Endodermal cell (in vitro differentiated cells): ENCODE data around the gene PDGFC. TPM values are rescaled to one million over a fixed set of nuclear protein-coding genes. Genes with fewer than 3 reads are reported as not detected.

Experiments
- DNase-seq: peaks from one replicate; pipeline ENCODE4 v3.0.0-alpha.2; 2017
- H3K27ac ChIP-seq: 2 replicates; pipeline ENCODE4 v1.5.1; 2013; ENCODE audit warnings: mild to moderate bottlenecking, low read depth, low read length, moderate library complexity
- H3K27me3 ChIP-seq: 2 replicates; pipeline ENCODE4 v1.6.1; 2013; ENCODE audit warnings: mild to moderate bottlenecking, low read length, moderate library complexity; ENCODE audit not compliant: insufficient read depth, control insufficient read depth, poor library complexity, severe bottlenecking
- H3K36me3 ChIP-seq: 2 replicates; pipeline ENCODE4 v1.7.0; 2013; ENCODE audit warnings: mild to moderate bottlenecking, low read length, moderate library complexity; ENCODE audit not compliant: control insufficient read depth, insufficient read depth
- H3K4me1 ChIP-seq: one replicate; pipeline ENCODE4 v1.7.0; 2013; ENCODE audit warnings: low read length; ENCODE audit not compliant: control insufficient read depth, insufficient read depth
- H3K4me3 ChIP-seq: 2 replicates; pipeline ENCODE4 v1.5.1; 2013; ENCODE audit warnings: mild to moderate bottlenecking, low read length, moderate library complexity
- H3K9ac ChIP-seq: 2 replicates; pipeline ENCODE4 v1.6.1; 2013; ENCODE audit warnings: mild to moderate bottlenecking, low read length, moderate library complexity; ENCODE audit not compliant: poor library complexity, severe bottlenecking; ENCODE audit errors: extremely low read depth
- H3K9me3 ChIP-seq: 2 replicates; pipeline ENCODE4 v1.6.1; 2013; ENCODE audit warnings: mild to moderate bottlenecking, low read length, moderate library complexity; ENCODE audit not compliant: control insufficient read depth
- H3K27ac Mint-ChIP-seq: 2 replicates; pipeline ENCODE4 v1.8.0; 2020; ENCODE audit warnings: mixed read lengths
- H3K27me3 Mint-ChIP-seq: 2 replicates; pipeline ENCODE4 v1.8.0; 2021; ENCODE audit warnings: mild to moderate bottlenecking, mixed read lengths; ENCODE audit not compliant: insufficient read depth
- H3K36me3 Mint-ChIP-seq: 2 replicates; pipeline ENCODE4 v1.8.0; 2020; ENCODE audit warnings: low read depth, mixed read lengths
- H3K4me1 Mint-ChIP-seq: 2 replicates; pipeline ENCODE4 v1.8.0; 2020; ENCODE audit warnings: mixed read lengths
- H3K4me3 Mint-ChIP-seq: 2 replicates; pipeline ENCODE4 v1.8.0; 2020; ENCODE audit warnings: mild to moderate bottlenecking, moderate library complexity, mixed read lengths
- H3K9me3 Mint-ChIP-seq: 2 replicates; pipeline ENCODE4 v1.8.0; 2020; ENCODE audit warnings: mild to moderate bottlenecking, mixed read lengths
- WGBS, 2 experiments: methylation state at CpG; one replicate each; pipeline versions ENCODE4 v1.1.5 to v1.1.7; 2013; ENCODE audit warnings: missing lambda C conversion rate in 2 of 2, mixed read lengths in 1 of 2; ENCODE audit not compliant: insufficient coverage in 1 of 2, insufficient read length in 1 of 2; 5-methylcytosine and 5-hydroxymethylcytosine counted together
- total RNA-seq, 2 donors: library from RNA; stranded (reverse); fragmentation: NEBNext Ultra II Directional in 1 of 2; extraction: Animal tissue kit (Norgen Biotek cat#: 25700) in 1 of 2; gene quantifications; 2 replicates in 1 of 2; 3 replicates in 1 of 2; pipeline ENCODE4 v1.2.1, GENCODE V29; 2021
- TF ChIP-seq, protein P1 (sequence below): fragments of 200-600 bp; sonication (generic); conservative IDR thresholded peaks from 2 replicates; pipeline ENCODE4 v1.5.0; 2021; ENCODE audit warnings: antibody characterized with exemption, mild to moderate bottlenecking

The PDGFC gene
- total RNA-seq, 2 donors from 2014 or later = 5.5 to 6.8 TPM

GRCh38 chr4:156767911-156768415 is 203.6 kb downstream of the PDGFC start:
- TF ChIP-seq, protein P1, sequence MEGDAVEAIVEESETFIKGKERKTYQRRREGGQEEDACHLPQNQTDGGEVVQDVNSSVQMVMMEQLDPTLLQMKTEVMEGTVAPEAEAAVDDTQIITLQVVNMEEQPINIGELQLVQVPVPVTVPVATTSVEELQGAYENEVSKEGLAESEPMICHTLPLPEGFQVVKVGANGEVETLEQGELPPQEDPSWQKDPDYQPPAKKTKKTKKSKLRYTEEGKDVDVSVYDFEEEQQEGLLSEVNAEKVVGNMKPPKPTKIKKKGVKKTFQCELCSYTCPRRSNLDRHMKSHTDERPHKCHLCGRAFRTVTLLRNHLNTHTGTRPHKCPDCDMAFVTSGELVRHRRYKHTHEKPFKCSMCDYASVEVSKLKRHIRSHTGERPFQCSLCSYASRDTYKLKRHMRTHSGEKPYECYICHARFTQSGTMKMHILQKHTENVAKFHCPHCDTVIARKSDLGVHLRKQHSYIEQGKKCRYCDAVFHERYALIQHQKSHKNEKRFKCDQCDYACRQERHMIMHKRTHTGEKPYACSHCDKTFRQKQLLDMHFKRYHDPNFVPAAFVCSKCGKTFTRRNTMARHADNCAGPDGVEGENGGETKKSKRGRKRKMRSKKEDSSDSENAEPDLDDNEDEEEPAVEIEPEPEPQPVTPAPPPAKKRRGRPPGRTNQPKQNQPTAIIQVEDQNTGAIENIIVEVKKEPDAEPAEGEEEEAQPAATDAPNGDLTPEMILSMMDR = no peak
- no peak overlapping the region for H3K4me3 Mint-ChIP-seq
- no peaks in the 10 kb centered on the region for H3K36me3 Mint-ChIP-seq
- H3K9me3 ChIP-seq = no peaks in the 10 kb centered on the region
- H3K27ac Mint-ChIP-seq = no peak overlapping the region
- no peak overlapping the region for H3K9ac ChIP-seq
- H3K36me3 ChIP-seq = no peaks in the 10 kb centered on the region
- H3K27me3 Mint-ChIP-seq = no peaks in the 10 kb centered on the region
- DNase-seq = no peak
- no peaks in the 10 kb centered on the region for H3K9me3 Mint-ChIP-seq
- H3K4me1 ChIP-seq = no peaks in the 10 kb centered on the region
- H3K27me3 ChIP-seq = no peaks in the 10 kb centered on the region
- WGBS, 2 experiments = 95% methylated on average over 3 of the region's 5 CpGs; no CpG with 5 or more reads in 1 of the 2 experiments
- H3K27ac ChIP-seq = no peak overlapping the region
- peaks cover 10% of the 10 kb centered on the region for H3K4me1 Mint-ChIP-seq
- H3K4me3 ChIP-seq = no peak overlapping the region

DNA sequence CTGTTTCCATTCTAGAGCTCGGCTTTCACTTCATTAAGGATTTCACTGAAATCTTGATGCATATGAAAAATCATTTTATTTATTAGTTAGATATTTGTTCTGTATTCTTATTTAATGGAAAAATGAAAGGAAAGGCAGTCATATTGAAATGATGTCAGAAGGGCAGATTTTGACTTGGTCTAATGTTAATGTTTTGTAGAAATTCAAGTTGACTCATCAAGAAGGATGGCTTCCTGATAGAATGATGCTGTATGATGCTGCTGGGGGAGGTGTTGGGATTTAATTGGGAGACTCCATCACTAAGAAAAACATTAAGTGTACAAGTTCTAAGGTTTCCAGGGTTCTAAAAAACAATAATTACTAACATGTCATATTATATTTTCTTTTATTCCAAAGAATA is 204.8 kb downstream of the PDGFC start:
- Mint-ChIP-seq H3K27me3 (no peaks in the 10 kb centered on the region), H3K36me3 (no peaks in the 10 kb centered on the region), H3K4me3 (no peak overlapping the region), H3K9me3 (no peaks in the 10 kb centered on the region), H3K27ac (no peak overlapping the region), H3K4me1 (peaks cover 10% of the 10 kb centered on the region)
- H3K9me3 ChIP-seq = no peaks in the 10 kb centered on the region
- no peak overlapping the region for H3K4me3 ChIP-seq
- no peaks in the 10 kb centered on the region for H3K27me3 ChIP-seq
- no peaks in the 10 kb centered on the region for H3K36me3 ChIP-seq
- H3K4me1 ChIP-seq = no peaks in the 10 kb centered on the region
- TF ChIP-seq, protein P1 = no peak
- no peak for DNase-seq
- H3K9ac ChIP-seq = no peak overlapping the region
- H3K27ac ChIP-seq = no peak overlapping the region
- 89% methylated on average over 1 of the region's 1 CpG; no CpG with 5 or more reads in 1 of the 2 experiments for WGBS, 2 experiments

DNA sequence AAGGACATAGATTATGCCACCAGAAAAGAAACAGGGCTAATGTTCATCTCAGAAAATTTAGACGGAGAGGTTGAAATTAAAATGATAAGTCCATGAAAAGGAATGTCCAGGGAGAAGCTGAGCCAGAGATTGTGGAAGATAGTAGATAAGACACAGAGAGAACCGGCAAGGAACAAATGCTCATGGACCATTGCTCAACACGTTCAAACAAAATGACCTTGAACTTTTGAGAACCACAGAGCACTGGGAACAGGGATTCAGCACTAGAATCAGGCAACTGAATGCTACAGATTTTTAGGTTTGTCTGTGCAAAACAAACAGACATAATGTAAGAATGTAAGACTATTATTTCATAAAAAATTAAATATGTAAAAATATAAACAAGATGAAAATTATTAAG is 206.3 kb downstream of the PDGFC start:
- no peak overlapping the region for H3K27ac ChIP-seq
- TF ChIP-seq, protein P1 = no peak
- Mint-ChIP-seq H3K27ac (no peak overlapping the region), H3K4me3 (no peak overlapping the region), H3K27me3 (no peaks in the 10 kb centered on the region), H3K36me3 (no peaks in the 10 kb centered on the region), H3K4me1 (no peaks in the 10 kb centered on the region), H3K9me3 (no peaks in the 10 kb centered on the region)
- H3K4me3 ChIP-seq = no peak overlapping the region
- no peaks in the 10 kb centered on the region for H3K27me3 ChIP-seq
- no peaks in the 10 kb centered on the region for H3K9me3 ChIP-seq
- WGBS, 2 experiments = 89 to 95% methylated on average over 3 of the region's 3 CpGs
- no peaks in the 10 kb centered on the region for H3K4me1 ChIP-seq
- H3K36me3 ChIP-seq = no peaks in the 10 kb centered on the region
- no peak overlapping the region for H3K9ac ChIP-seq
- DNase-seq = no peak
